Activated T-helper 1 cell treated with anti-CD3 and anti-CD28 coated beads, Interleukin-12 subunit alpha, Interleukin-12 subunit beta, Interleukin-2, Interleukin-4 antibody, amounts not matched to agents 30 ng/mL and 10 ng/mL and 1 ng/mL, durations not matched to agents 14 hours and 24 hours and 36 hours (primary cell): ENCODE data around the gene HSD17B13. TPM values are rescaled to one million over a fixed set of nuclear protein-coding genes. Genes with fewer than 3 reads are reported as not detected.

Source experiments
- DNase-seq: peaks from one replicate; pipeline ENCODE4 v3.0.0; 2021; ENCODE audit warnings: low spot score
- H3K27ac Mint-ChIP-seq: one replicate; pipeline ENCODE4 v1.8.0; 2021; ENCODE audit warnings: mild to moderate bottlenecking, mixed read lengths
- H3K27me3 Mint-ChIP-seq: one replicate; pipeline ENCODE4 v1.8.0; 2022; ENCODE audit warnings: mild to moderate bottlenecking, moderate library complexity, mixed read lengths; ENCODE audit not compliant: insufficient read depth
- H3K36me3 Mint-ChIP-seq: one replicate; pipeline ENCODE4 v1.8.0; 2021; ENCODE audit warnings: low read depth, mixed read lengths
- H3K4me1 Mint-ChIP-seq: one replicate; pipeline ENCODE4 v1.8.0; 2021; ENCODE audit warnings: low read depth, mixed read lengths
- H3K4me3 Mint-ChIP-seq: one replicate; pipeline ENCODE4 v1.8.0; 2021; ENCODE audit warnings: mild to moderate bottlenecking, moderate library complexity, mixed read lengths
- H3K9me3 Mint-ChIP-seq: one replicate; pipeline ENCODE4 v1.8.0; 2021; ENCODE audit warnings: mixed read lengths
- intact Hi-C: fragments of 100-400 bp; cut with micrococcal nuclease; formaldehyde crosslinking; loops from one replicate; pipeline ENCODE4 v1.15.1; 2024
- total RNA-seq: library from RNA; stranded (reverse); gene quantifications from 2 replicates; pipeline ENCODE4 v1.2.3, GENCODE V29; 2022

HSD17B13 gene
- total RNA-seq, 1 donor from 2014 or later = not detected

DNA sequence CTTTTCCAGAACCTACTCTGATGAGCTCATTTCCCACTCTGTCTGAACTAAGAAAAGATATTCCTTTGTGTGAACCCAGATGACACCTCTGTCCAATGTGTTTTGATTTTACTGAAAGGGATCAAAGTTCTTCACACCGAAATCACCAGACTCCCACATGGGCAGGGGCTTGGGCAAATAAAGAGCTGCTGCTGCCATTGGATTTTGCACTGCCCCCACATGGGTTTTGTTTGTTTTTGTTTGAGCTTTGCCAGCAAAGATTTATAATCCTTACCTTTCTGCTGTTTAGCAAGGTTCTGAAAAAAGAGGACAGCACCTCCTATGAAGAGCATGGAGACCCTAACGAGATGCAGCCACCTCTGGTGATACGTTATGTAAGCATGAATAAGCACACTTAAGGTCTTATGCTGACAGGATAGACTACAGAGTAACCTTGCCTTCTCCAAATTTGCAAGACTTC, 44.3 kb downstream of the HSD17B13 start:
- intact Hi-C loops = no loop called here
- Mint-ChIP-seq H3K36me3 (no peaks in the 10 kb centered on the region), H3K27ac (no peak overlapping the region), H3K4me3 (no peak overlapping the region), H3K4me1 (no peaks in the 10 kb centered on the region), H3K27me3 (no peaks in the 10 kb centered on the region), H3K9me3 (no peaks in the 10 kb centered on the region)
- DNase-seq = no peak

DNA sequence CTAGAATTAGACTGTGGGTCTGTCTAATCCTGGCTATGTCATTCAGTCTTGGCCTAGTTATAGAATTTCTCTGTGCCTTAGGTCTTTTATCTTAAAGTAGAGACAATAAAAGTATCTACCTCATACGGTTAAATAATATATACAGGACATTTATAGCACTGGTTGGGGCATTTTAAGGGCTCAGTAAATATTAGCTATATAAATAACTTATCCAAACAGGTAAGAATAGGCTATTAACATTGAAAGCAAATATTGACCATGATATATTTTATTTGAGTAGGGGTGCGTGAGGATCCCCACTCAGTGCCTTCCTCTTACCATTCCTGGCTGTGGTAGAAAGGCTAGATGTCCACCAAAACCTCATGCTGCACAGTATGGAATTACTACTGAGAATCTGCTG, 47.4 kb downstream of the HSD17B13 start:
- DNase-seq = no peak
- H3K4me3 Mint-ChIP-seq = no peak overlapping the region
- no peaks in the 10 kb centered on the region for H3K36me3 Mint-ChIP-seq
- no peaks in the 10 kb centered on the region for H3K4me1 Mint-ChIP-seq
- H3K27ac Mint-ChIP-seq = no peak overlapping the region
- H3K27me3 Mint-ChIP-seq = peaks cover 2% of the 10 kb centered on the region
- no peaks in the 10 kb centered on the region for H3K9me3 Mint-ChIP-seq
- intact Hi-C loops = no loop called here

DNA sequence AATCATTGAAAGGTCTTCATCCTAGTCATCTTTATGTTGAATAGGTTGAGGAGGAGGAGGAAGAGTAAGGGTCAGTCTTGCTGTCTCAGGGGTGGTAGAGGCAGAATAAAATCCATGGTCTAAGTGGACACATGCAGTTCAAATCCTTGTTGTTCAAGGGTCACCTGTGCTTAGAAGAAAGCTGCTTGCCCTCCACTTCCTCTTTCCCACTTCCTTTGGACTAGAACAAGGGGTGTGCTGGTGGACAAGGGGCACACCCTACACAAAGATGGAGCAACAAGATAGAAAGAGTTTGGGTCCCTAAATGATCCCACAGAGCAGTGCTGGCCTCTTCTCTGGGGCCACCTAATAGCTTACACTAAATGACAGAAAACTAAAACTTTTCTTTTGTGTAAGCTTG, 47.9 kb downstream of the HSD17B13 start:
- H3K36me3 Mint-ChIP-seq = no peaks in the 10 kb centered on the region
- no peaks in the 10 kb centered on the region for H3K4me1 Mint-ChIP-seq
- no peaks in the 10 kb centered on the region for H3K9me3 Mint-ChIP-seq
- intact Hi-C loops = no loop called here
- H3K27ac Mint-ChIP-seq = no peak overlapping the region
- no peak for DNase-seq
- no peak overlapping the region for H3K4me3 Mint-ChIP-seq
- H3K27me3 Mint-ChIP-seq = peaks cover 2% of the 10 kb centered on the region

DNA sequence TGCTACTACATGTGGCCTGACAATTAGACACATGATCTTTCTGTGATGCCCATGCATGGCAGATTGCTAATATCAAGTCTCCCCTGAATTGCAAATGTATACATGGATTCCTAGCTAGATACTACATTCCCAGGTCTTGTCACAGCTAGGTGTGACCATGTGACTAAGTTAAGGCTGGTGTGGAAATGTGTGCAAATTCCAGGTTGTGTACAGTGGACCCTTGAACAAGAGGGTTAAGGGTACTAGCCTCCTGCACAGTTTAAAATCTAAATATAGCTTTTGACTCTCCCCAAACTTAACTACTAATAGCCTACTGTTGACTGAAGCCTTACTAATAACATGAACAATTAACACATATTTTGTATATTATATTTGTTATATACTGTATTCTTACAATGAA, 48.4 kb downstream of the HSD17B13 start:
- Mint-ChIP-seq H3K9me3 (no peaks in the 10 kb centered on the region), H3K4me1 (no peaks in the 10 kb centered on the region), H3K27ac (no peak overlapping the region), H3K27me3 (peaks cover 2% of the 10 kb centered on the region), H3K36me3 (no peaks in the 10 kb centered on the region), H3K4me3 (no peak overlapping the region)
- no peak for DNase-seq
- intact Hi-C loops = no loop called here

DNA sequence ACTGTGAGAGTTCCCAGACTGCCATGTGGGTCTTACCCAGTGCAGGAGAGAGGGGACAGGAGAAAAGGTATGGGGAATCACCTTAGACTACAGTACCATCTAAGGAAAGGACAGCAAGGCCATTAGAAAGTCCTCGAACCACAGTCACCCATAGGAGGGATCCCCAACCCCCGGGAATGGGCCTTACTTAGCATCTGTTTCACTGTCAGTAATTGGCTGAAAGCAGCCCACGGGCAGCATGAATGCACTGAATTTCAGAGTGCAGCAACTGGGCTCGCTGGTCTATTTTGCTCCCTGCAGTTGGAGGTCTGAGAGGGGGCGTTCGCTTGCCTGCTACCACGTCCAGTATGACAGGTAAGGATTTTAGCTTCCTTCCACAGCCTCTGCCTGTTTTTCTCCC, 51.9 kb downstream of the HSD17B13 start:
- Mint-ChIP-seq H3K9me3 (no peaks in the 10 kb centered on the region), H3K36me3 (no peaks in the 10 kb centered on the region), H3K27ac (no peak overlapping the region), H3K4me1 (no peaks in the 10 kb centered on the region), H3K4me3 (no peak overlapping the region), H3K27me3 (peaks cover 5% of the 10 kb centered on the region)
- intact Hi-C loops = loop anchor here (1.0 kb wide), 1 partner anchor 194 kb away; no protein-coding TSS in a partner anchor
- DNase-seq = no peak

DNA sequence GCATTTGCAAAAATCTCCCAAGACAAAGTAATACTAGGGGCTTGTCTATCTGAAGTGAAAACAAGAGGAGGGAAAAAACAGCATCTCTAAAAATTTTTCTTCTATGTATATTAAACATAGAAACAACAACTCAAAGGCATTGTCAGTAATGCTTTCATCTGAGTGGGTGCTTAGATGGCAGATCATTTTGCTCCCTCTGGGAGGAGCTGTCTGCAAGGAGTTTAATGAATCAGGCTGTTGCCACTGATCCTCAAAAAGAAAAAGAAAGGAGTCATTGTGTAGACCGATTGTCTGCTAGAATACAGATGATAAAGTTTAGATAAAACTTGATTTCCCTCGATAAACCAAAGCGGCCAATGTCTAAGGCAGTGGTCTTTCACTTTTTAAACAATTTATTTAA, 52.5 kb downstream of the HSD17B13 start:
- H3K36me3 Mint-ChIP-seq = no peaks in the 10 kb centered on the region
- H3K27ac Mint-ChIP-seq = no peak overlapping the region
- H3K27me3 Mint-ChIP-seq = peaks cover 5% of the 10 kb centered on the region
- no peaks in the 10 kb centered on the region for H3K9me3 Mint-ChIP-seq
- no peaks in the 10 kb centered on the region for H3K4me1 Mint-ChIP-seq
- H3K4me3 Mint-ChIP-seq = no peak overlapping the region
- DNase-seq = no peak
- intact Hi-C loops = loop anchor here (1.0 kb wide), 1 partner anchor 195 kb away; no protein-coding TSS in a partner anchor

DNA sequence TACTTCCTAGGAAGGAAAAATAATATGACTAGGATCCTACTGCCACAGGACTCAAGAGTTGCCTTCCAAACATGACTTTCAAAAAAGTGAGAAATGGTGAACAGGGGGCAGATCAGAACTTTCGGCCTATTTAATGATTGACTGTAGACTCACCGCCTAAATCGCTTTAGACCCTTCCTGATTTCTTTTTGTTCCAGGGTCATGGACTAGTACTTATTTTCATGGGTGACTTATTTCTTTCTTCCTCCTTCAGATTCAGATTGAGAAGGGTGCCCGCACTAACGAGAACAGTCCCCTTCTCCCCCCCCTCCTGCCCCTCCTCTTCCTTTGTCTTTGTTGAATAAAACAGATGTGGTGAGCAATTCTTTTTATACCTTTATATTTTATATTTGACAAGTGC, 54.3 kb downstream of the HSD17B13 start:
- H3K36me3 Mint-ChIP-seq = no peaks in the 10 kb centered on the region

GRCh38 chr4:87266986-87267385, 55.7 kb downstream of the HSD17B13 start:
- Mint-ChIP-seq H3K9me3 (no peaks in the 10 kb centered on the region), H3K4me3 (no peak overlapping the region), H3K27me3 (peaks cover 14% of the 10 kb centered on the region), H3K36me3 (no peaks in the 10 kb centered on the region), H3K27ac (no peak overlapping the region), H3K4me1 (no peaks in the 10 kb centered on the region)
- no peak for DNase-seq
- intact Hi-C loops = no loop called here

More for the DNA sequence above, 54.3 kb downstream of the HSD17B13 start:
- no peak for DNase-seq
- Mint-ChIP-seq H3K27me3 (peaks cover 11% of the 10 kb centered on the region), H3K27ac (no peak overlapping the region), H3K4me3 (no peak overlapping the region), H3K4me1 (no peaks in the 10 kb centered on the region), H3K9me3 (no peaks in the 10 kb centered on the region)
- intact Hi-C loops = no loop called here

GRCh38 chr4:87262886-87263285, 59.8 kb downstream of the HSD17B13 start:
- H3K9me3 Mint-ChIP-seq = no peaks in the 10 kb centered on the region
- intact Hi-C loops = no loop called here
- no peak for DNase-seq
- peaks cover 8% of the 10 kb centered on the region for H3K27me3 Mint-ChIP-seq
- no peak overlapping the region for H3K4me3 Mint-ChIP-seq
- no peak overlapping the region for H3K27ac Mint-ChIP-seq
- no peaks in the 10 kb centered on the region for H3K4me1 Mint-ChIP-seq
- no peaks in the 10 kb centered on the region for H3K36me3 Mint-ChIP-seq

GRCh38 chr4:87260477-87260876, 62.2 kb downstream of the HSD17B13 start:
- no peak overlapping the region for H3K27ac Mint-ChIP-seq
- intact Hi-C loops = no loop called here
- H3K36me3 Mint-ChIP-seq = no peaks in the 10 kb centered on the region
- peaks cover 5% of the 10 kb centered on the region for H3K9me3 Mint-ChIP-seq
- H3K27me3 Mint-ChIP-seq = peaks cover 8% of the 10 kb centered on the region
- no peak for DNase-seq
- H3K4me1 Mint-ChIP-seq = no peaks in the 10 kb centered on the region
- H3K4me3 Mint-ChIP-seq = no peak overlapping the region

DNA sequence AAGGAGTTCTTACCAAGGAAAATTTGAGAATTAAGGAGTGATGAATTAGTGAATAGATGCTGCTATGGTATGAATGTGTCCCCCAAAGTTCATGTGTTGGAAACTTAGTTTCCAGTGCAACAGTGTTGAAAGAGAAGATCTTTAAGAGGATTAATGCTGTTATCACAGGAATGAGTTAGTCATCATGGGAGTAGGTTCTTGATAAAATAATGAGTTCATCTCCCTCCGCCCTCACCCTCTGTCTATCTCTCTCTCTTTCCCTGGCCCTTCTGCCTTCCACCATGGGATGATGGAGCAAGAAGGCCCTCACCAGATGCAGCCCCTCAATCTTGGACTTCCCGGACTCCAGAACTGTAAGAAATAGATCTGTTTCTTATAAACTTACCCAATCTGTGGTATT, 64.0 kb downstream of the HSD17B13 start:
- DNase-seq = no peak
- intact Hi-C loops = no loop called here
- Mint-ChIP-seq H3K27ac (no peak overlapping the region), H3K9me3 (peaks cover 7% of the 10 kb centered on the region), H3K36me3 (no peaks in the 10 kb centered on the region), H3K27me3 (peaks cover 5% of the 10 kb centered on the region), H3K4me3 (no peak overlapping the region), H3K4me1 (no peaks in the 10 kb centered on the region)

DNA sequence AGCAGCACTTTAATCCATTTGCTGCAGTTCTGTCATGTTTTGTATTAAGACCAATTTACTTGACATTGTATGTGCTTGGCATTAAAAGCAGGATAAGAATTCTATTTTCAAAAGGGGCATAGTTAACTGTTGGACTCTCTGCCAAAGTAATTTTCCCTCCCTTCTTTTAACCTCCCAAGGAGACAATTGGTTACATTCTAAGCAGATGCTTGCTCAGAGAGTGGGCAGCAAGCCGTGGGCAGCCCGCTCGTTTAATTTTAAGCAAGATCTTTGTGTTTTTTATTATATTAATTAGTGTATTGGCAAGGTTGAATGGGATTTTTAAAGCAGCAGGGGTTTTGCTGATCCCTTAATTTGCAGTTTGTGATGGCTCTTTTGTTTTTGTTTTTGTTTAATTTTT, 65.2 kb downstream of the HSD17B13 start:
- Mint-ChIP-seq H3K36me3 (no peaks in the 10 kb centered on the region), H3K4me3 (no peak overlapping the region), H3K4me1 (no peaks in the 10 kb centered on the region), H3K27me3 (no peaks in the 10 kb centered on the region), H3K9me3 (peaks cover 7% of the 10 kb centered on the region), H3K27ac (no peak overlapping the region)
- DNase-seq = no peak
- intact Hi-C loops = no loop called here

DNA sequence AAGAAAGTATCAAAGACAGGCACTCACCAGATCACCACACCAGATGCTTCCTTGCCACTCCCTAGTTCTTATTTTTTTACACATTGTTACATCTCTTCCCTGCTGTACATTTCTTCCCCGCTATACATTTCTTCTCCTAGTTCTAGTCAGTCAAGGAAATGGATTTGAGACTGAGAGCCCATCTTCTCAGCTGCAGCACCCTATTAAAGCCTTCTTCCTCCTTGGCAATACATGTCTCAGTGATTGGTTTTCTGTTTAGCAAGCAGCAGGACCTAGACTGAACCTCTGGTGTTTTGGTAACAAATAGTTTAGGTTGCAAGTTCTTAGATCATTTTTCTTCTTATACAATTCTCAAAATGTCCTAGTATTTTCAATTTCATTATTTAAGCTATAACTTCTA, 66.9 kb downstream of the HSD17B13 start:
- Mint-ChIP-seq H3K27ac (no peak overlapping the region), H3K4me3 (no peak overlapping the region), H3K36me3 (no peaks in the 10 kb centered on the region), H3K27me3 (no peaks in the 10 kb centered on the region), H3K4me1 (no peaks in the 10 kb centered on the region), H3K9me3 (peaks cover 7% of the 10 kb centered on the region)
- intact Hi-C loops = no loop called here
- DNase-seq = no peak
